GM18498 (cell line): ENCODE data around the gene GLS.
"Not testable (repeated sequence)": the region's sequence is repeated elsewhere in the genome, so short reads cannot be mapped to it uniquely, and the experiment has no call there.

ENCODE experiments used
- ATAC-seq: cut with Tn5 transposase; IDR thresholded peaks from one replicate; pipeline ENCODE4 v1.9.1; 2021; ENCODE audit warnings: mild to moderate bottlenecking, moderate library complexity; ENCODE audit not compliant: unreplicated experiment

GLS gene

GRCh38 chr2:190927301-190927700 lies 46.7 kb downstream of the GLS start:
- no peak for ATAC-seq

- no peak for ATAC-seq
Measured at GRCh38 chr2:190929919-190930318, 49.3 kb downstream of the GLS start.

GRCh38 chr2:190930411-190930810 lies 49.8 kb downstream of the GLS start:
- ATAC-seq, result no peak

- no peak for ATAC-seq
Measured at GRCh38 chr2:190932514-190932913, 51.9 kb downstream of the GLS start.

GRCh38 chr2:190933361-190933760 lies 52.7 kb downstream of the GLS start:
- no peak for ATAC-seq

- no peak for ATAC-seq
Measured at GRCh38 chr2:190935054-190935453, 54.4 kb downstream of the GLS start.

- ATAC-seq, result no peak
Measured at GRCh38 chr2:190938771-190939335, 58.2 kb downstream of the GLS start.

- ATAC-seq, result no peak
Measured at GRCh38 chr2:190940454-190940853, 59.8 kb downstream of the GLS start.

- ATAC-seq, result no peak
Measured at GRCh38 chr2:190941571-190941970, 61.0 kb downstream of the GLS start.

- ATAC-seq, result no peak
Measured at GRCh38 chr2:190942697-190943096, 62.1 kb downstream of the GLS start.

- no peak for ATAC-seq
Measured at GRCh38 chr2:190943706-190944105, 63.1 kb downstream of the GLS start.

GRCh38 chr2:190947141-190947540 lies 66.5 kb downstream of the GLS start:
- no peak for ATAC-seq

GRCh38 chr2:190947711-190948251 lies 67.2 kb downstream of the GLS start:
- ATAC-seq, result peak; percentile 64

- no peak for ATAC-seq
Measured at GRCh38 chr2:190948671-190949070, 68.0 kb downstream of the GLS start.

GRCh38 chr2:190950566-190950991 lies 70.0 kb downstream of the GLS start:
- ATAC-seq, result no peak

- no peak for ATAC-seq
Measured at GRCh38 chr2:190953257-190953656, 72.6 kb downstream of the GLS start.

- no peak for ATAC-seq
Measured at GRCh38 chr2:190959911-190960788, 79.5 kb downstream of the GLS start.

GRCh38 chr2:190961117-190961516 lies 80.5 kb downstream of the GLS start:
- ATAC-seq, result not testable (repeated sequence)

- ATAC-seq, result peak; percentile 46
Measured at GRCh38 chr2:190961918-190962487, 81.4 kb downstream of the GLS start.

- ATAC-seq, result no peak
Measured at GRCh38 chr2:190963088-190963487, 82.5 kb downstream of the GLS start.

GRCh38 chr2:190964170-190964795 lies 83.7 kb downstream of the GLS start:
- ATAC-seq, result no peak
